ENCODE measurements around the gene THBS4.
A peak's percentile ranks its signal among the peaks of the same experiment; 100 is the strongest.

THBS4 gene

GRCh38 chr5:80034962-80035821 lies at the start of gene THBS4:
Gene THBS4 (plus strand): TSS chr5:80035348. CDS start chr5:80035538, 190 bp downstream.
- H3K4me1 ChIP-seq (ENCODE audit: insufficient read depth, low read length) = no peaks in the 10 kb centered on the region
- no peaks in the 10 kb centered on the region for H3K36me3 ChIP-seq (ENCODE audit: insufficient read depth, low read length)
- no peak within 1 kb of the TSS for H2AFZ ChIP-seq (ENCODE audit: low read depth, low read length)
- peak within 1 kb of the TSS; percentile 2 for H3K4me3 ChIP-seq (ENCODE audit: low read length)
- H3K9me3 ChIP-seq (ENCODE audit: low read length) = no peaks in the 10 kb centered on the region
- peaks cover 3% of the 10 kb centered on the region for H3K27me3 ChIP-seq (ENCODE audit: insufficient read depth, low read length)

GRCh38 chr5:79986260-79986659 lies 48.9 kb upstream of the THBS4 start:
- peaks cover 68% of the 10 kb centered on the region for H3K36me3 ChIP-seq (ENCODE audit: insufficient read depth, low read length)

GRCh38 chr5:79990205-79990597 lies 44.9 kb upstream of the THBS4 start:
- H2AFZ ChIP-seq (ENCODE audit: low read depth, low read length) = peak overlapping the region; percentile 87
- H3K36me3 ChIP-seq (ENCODE audit: insufficient read depth, low read length) = peaks cover 32% of the 10 kb centered on the region
- peaks cover 22% of the 10 kb centered on the region for H3K4me1 ChIP-seq (ENCODE audit: insufficient read depth, low read length)
- peak overlapping the region; percentile 91 for H3K4me3 ChIP-seq (ENCODE audit: low read length)
- H3K9me3 ChIP-seq (ENCODE audit: low read length) = no peaks in the 10 kb centered on the region
- H3K27me3 ChIP-seq (ENCODE audit: insufficient read depth, low read length) = no peaks in the 10 kb centered on the region

More at GRCh38 chr5:79986260-79986659, 48.9 kb upstream of the THBS4 start:
- H2AFZ ChIP-seq (ENCODE audit: low read depth, low read length) = no peak overlapping the region
- H3K4me1 ChIP-seq (ENCODE audit: insufficient read depth, low read length) = peaks cover 12% of the 10 kb centered on the region
- H3K9me3 ChIP-seq (ENCODE audit: low read length) = no peaks in the 10 kb centered on the region
- no peak overlapping the region for H3K4me3 ChIP-seq (ENCODE audit: low read length)
- H3K27me3 ChIP-seq (ENCODE audit: insufficient read depth, low read length) = no peaks in the 10 kb centered on the region

GRCh38 chr5:79990598-79991507 lies 44.3 kb upstream of the THBS4 start, which contains the start of gene MTX3:
Gene MTX3 (minus strand): TSS chr5:79991262. CDS start chr5:79991238, 24 bp downstream.
- Histone ChIP-seq H3K4me3 (ENCODE audit: low read length) (peak within 1 kb of the TSS; percentile 91), H3K36me3 (ENCODE audit: insufficient read depth, low read length) (peaks cover 25% of the 10 kb centered on the region), H3K9me3 (ENCODE audit: low read length) (no peaks in the 10 kb centered on the region), H3K27me3 (ENCODE audit: insufficient read depth, low read length) (no peaks in the 10 kb centered on the region), H2AFZ (ENCODE audit: low read depth, low read length) (peak within 1 kb of the TSS; percentile 87), H3K4me1 (ENCODE audit: insufficient read depth, low read length) (peaks cover 22% of the 10 kb centered on the region)

- H2AFZ ChIP-seq (ENCODE audit: low read depth, low read length) = no peak overlapping the region
- no peaks in the 10 kb centered on the region for H3K9me3 ChIP-seq (ENCODE audit: low read length)
- H3K4me3 ChIP-seq (ENCODE audit: low read length) = no peak overlapping the region
- H3K36me3 ChIP-seq (ENCODE audit: insufficient read depth, low read length) = peaks cover 10% of the 10 kb centered on the region
- H3K27me3 ChIP-seq (ENCODE audit: insufficient read depth, low read length) = no peaks in the 10 kb centered on the region
- H3K4me1 ChIP-seq (ENCODE audit: insufficient read depth, low read length) = peaks cover 22% of the 10 kb centered on the region
Measured at GRCh38 chr5:79992891-79993657, 42.1 kb upstream of the THBS4 start.

- H3K36me3 ChIP-seq (ENCODE audit: insufficient read depth, low read length) = peaks cover 9% of the 10 kb centered on the region
- H2AFZ ChIP-seq (ENCODE audit: low read depth, low read length) = no peak overlapping the region
- no peaks in the 10 kb centered on the region for H3K4me1 ChIP-seq (ENCODE audit: insufficient read depth, low read length)
- H3K4me3 ChIP-seq (ENCODE audit: low read length) = no peak overlapping the region
- no peaks in the 10 kb centered on the region for H3K27me3 ChIP-seq (ENCODE audit: insufficient read depth, low read length)
- no peaks in the 10 kb centered on the region for H3K9me3 ChIP-seq (ENCODE audit: low read length)
Measured at GRCh38 chr5:79999722-80000121, 35.4 kb upstream of the THBS4 start.

GRCh38 chr5:80002677-80003076 lies 32.5 kb upstream of the THBS4 start:
- Histone ChIP-seq H2AFZ (ENCODE audit: low read depth, low read length) (no peak overlapping the region), H3K9me3 (ENCODE audit: low read length) (no peaks in the 10 kb centered on the region), H3K36me3 (ENCODE audit: insufficient read depth, low read length) (peaks cover 12% of the 10 kb centered on the region), H3K27me3 (ENCODE audit: insufficient read depth, low read length) (no peaks in the 10 kb centered on the region), H3K4me3 (ENCODE audit: low read length) (no peak overlapping the region), H3K4me1 (ENCODE audit: insufficient read depth, low read length) (no peaks in the 10 kb centered on the region)

- peaks cover 9% of the 10 kb centered on the region for H3K36me3 ChIP-seq (ENCODE audit: insufficient read depth, low read length)
- no peak overlapping the region for H3K4me3 ChIP-seq (ENCODE audit: low read length)
- H3K9me3 ChIP-seq (ENCODE audit: low read length) = no peaks in the 10 kb centered on the region
- H3K4me1 ChIP-seq (ENCODE audit: insufficient read depth, low read length) = no peaks in the 10 kb centered on the region
- no peak overlapping the region for H2AFZ ChIP-seq (ENCODE audit: low read depth, low read length)
- H3K27me3 ChIP-seq (ENCODE audit: insufficient read depth, low read length) = no peaks in the 10 kb centered on the region
Measured at GRCh38 chr5:80008995-80009765, 26.0 kb upstream of the THBS4 start.

GRCh38 chr5:80010754-80011392 lies 24.3 kb upstream of the THBS4 start:
- H3K36me3 ChIP-seq (ENCODE audit: insufficient read depth, low read length) = peaks cover 9% of the 10 kb centered on the region
- H3K9me3 ChIP-seq (ENCODE audit: low read length) = no peaks in the 10 kb centered on the region
- no peak overlapping the region for H3K4me3 ChIP-seq (ENCODE audit: low read length)
- H3K4me1 ChIP-seq (ENCODE audit: insufficient read depth, low read length) = no peaks in the 10 kb centered on the region
- no peak overlapping the region for H2AFZ ChIP-seq (ENCODE audit: low read depth, low read length)
- no peaks in the 10 kb centered on the region for H3K27me3 ChIP-seq (ENCODE audit: insufficient read depth, low read length)

GRCh38 chr5:80025069-80025468 lies 10.1 kb upstream of the THBS4 start:
- H3K4me1 ChIP-seq (ENCODE audit: insufficient read depth, low read length) = no peaks in the 10 kb centered on the region
- no peak overlapping the region for H2AFZ ChIP-seq (ENCODE audit: low read depth, low read length)
- no peak overlapping the region for H3K4me3 ChIP-seq (ENCODE audit: low read length)
- no peaks in the 10 kb centered on the region for H3K27me3 ChIP-seq (ENCODE audit: insufficient read depth, low read length)
- no peaks in the 10 kb centered on the region for H3K36me3 ChIP-seq (ENCODE audit: insufficient read depth, low read length)
- H3K9me3 ChIP-seq (ENCODE audit: low read length) = no peaks in the 10 kb centered on the region

- H3K27me3 ChIP-seq (ENCODE audit: insufficient read depth, low read length) = no peaks in the 10 kb centered on the region
- H3K4me1 ChIP-seq (ENCODE audit: insufficient read depth, low read length) = no peaks in the 10 kb centered on the region
- H3K9me3 ChIP-seq (ENCODE audit: low read length) = no peaks in the 10 kb centered on the region
- H3K4me3 ChIP-seq (ENCODE audit: low read length) = no peak overlapping the region
- no peak overlapping the region for H2AFZ ChIP-seq (ENCODE audit: low read depth, low read length)
- no peaks in the 10 kb centered on the region for H3K36me3 ChIP-seq (ENCODE audit: insufficient read depth, low read length)
Measured at GRCh38 chr5:80026841-80027240, 8.3 kb upstream of the THBS4 start.

GRCh38 chr5:80031109-80031508 lies 4.0 kb upstream of the THBS4 start:
- Histone ChIP-seq H3K4me3 (ENCODE audit: low read length) (no peak overlapping the region), H2AFZ (ENCODE audit: low read depth, low read length) (no peak overlapping the region), H3K9me3 (ENCODE audit: low read length) (no peaks in the 10 kb centered on the region), H3K4me1 (ENCODE audit: insufficient read depth, low read length) (no peaks in the 10 kb centered on the region), H3K36me3 (ENCODE audit: insufficient read depth, low read length) (no peaks in the 10 kb centered on the region), H3K27me3 (ENCODE audit: insufficient read depth, low read length) (peaks cover 3% of the 10 kb centered on the region)

Measured in neuron (in vitro differentiated cells).